WERI-Rb-1 (cell line): ENCODE measurements around the gene DEXI.

Experiments
- DNase-seq: peaks from one replicate; pipeline ENCODE4 v3.0.0-alpha.2; 2020
- H3K27ac ChIP-seq: fragments of 250-450 bp; sonication (Bioruptor Pico); 2 replicates; pipeline ENCODE4 v1.5.1; 2020; ENCODE audit warnings: mild to moderate bottlenecking, moderate library complexity
- H3K27me3 ChIP-seq: fragments of 250-450 bp; sonication (Bioruptor Pico); 2 replicates; pipeline ENCODE4 v1.5.1; 2021; ENCODE audit warnings: mild to moderate bottlenecking, low read depth, moderate library complexity; ENCODE audit not compliant: insufficient read depth, severe bottlenecking
- H3K36me3 ChIP-seq: fragments of 250-450 bp; sonication (Bioruptor Pico); 2 replicates; pipeline ENCODE4 v1.5.1; 2020; ENCODE audit warnings: mild to moderate bottlenecking, moderate library complexity
- H3K4me3 ChIP-seq: 2 replicates; pipeline ENCODE4 v1.5.1; 2011; ENCODE audit warnings: low read depth, mild to moderate bottlenecking, control low read depth, low read length
- H3K9me3 ChIP-seq: fragments of 250-450 bp; sonication (Bioruptor Pico); 2 replicates; pipeline ENCODE4 v1.5.1; 2021; ENCODE audit warnings: mild to moderate bottlenecking, moderate library complexity; ENCODE audit not compliant: severe bottlenecking
- CTCF ChIP-seq: IDR thresholded peaks from 2 replicates; pipeline ENCODE4 v1.5.1; 2011; ENCODE audit warnings: low read depth, mild to moderate bottlenecking, control low read depth, inconsistent platforms, low read length

Gene DEXI

DNA sequence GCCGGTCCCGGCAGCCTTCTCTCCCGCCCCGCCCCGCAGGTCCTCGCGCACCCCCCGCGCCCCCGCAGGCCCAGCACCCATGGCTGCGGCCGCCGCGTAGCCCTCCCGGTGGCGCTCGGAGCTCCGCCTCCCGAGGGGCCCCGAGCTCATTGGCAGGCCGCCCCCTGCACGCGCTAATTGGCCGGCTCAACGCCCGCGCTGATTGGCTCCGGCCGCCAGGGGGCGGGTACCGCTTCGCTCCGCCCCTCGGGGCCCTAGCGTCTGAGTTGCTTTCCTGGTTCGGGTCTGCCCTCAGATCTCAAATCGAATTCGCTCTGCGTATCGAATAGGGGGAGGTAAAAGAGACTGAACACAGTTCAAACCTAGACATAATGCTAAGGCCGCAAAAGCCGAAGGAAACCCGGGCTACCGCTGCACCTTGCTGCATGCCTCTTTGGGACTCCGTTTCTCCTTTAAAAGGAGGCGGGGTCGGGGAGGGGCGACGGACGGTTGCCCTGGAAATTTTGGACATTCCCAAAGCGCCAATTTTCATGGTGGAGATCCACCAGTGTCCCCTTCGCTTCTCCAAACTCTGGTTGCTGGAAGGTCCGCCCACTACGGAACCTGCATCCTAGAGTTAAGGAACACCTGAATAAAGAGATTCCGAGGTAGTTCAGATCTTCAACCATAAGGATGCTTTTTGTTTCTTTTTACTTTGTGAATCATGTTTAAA lies at the start of gene DEXI:
DEXI (minus strand) TSS at position 117 of the 712 bp plus-strand sequence. CDS start 463 bp downstream, outside the sequence.
- Histone ChIP-seq H3K4me3 (peak within 1 kb of the TSS; percentile 61), H3K27me3 (no peaks in the 10 kb centered on the region), H3K36me3 (peaks cover 16% of the 10 kb centered on the region), H3K9me3 (no peaks in the 10 kb centered on the region), H3K27ac (peak within 1 kb of the TSS; percentile 50)
- DNase-seq = peak; percentile 93
- TF ChIP-seq CTCF = no peak

DNA sequence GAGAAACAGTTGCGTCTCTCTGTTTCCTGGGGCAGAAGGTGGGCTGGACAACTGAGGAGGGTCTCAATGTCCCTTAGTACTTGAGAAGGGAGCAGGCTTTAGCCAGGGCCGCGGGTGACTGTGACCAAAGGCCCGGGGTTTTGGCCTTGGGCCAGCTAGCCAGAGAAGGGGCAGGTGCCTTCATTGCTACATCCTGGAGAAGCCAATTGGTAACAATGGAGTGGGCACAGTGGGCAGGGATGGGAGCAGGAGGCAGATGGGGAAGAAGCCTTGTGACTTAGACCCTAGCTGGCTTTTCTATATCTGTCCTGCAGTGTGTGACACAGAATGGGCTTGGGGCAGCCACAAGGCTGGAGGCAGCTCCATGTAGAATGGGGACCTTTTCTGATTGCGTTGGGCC lies 48.1 kb upstream of the DEXI start:
- H3K27ac ChIP-seq = peak overlapping the region; percentile 78
- peaks cover 4% of the 10 kb centered on the region for H3K36me3 ChIP-seq
- no peaks in the 10 kb centered on the region for H3K27me3 ChIP-seq
- no peak for TF ChIP-seq CTCF
- H3K9me3 ChIP-seq = no peaks in the 10 kb centered on the region
- DNase-seq = peak; percentile 15
- peak overlapping the region; percentile 18 for H3K4me3 ChIP-seq

DNA sequence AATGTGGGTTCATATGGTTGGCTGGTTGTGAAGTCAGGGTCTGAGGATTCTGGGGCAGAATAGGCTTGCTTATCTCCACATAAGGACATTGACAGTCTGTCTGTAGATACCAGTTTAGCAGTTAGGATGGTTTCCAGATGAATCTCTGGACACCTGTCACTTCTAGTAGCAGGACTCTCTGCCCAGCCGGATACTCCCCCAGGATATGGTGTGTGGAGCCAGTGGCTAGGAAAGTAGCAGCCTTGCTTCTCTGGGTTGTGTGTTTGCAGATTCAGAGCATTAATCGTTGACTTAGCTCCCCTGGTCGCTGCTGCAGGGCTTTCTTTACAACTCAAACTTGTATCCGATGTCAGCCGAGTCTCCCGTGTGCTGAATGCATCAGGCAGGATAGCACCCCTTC lies 47.3 kb upstream of the DEXI start:
- H3K4me3 ChIP-seq = peak overlapping the region; percentile 18
- no peak for DNase-seq
- no peak; the same call in 1 of the 2 replicates for TF ChIP-seq CTCF
- no peaks in the 10 kb centered on the region for H3K9me3 ChIP-seq
- H3K27ac ChIP-seq = peak overlapping the region; percentile 78
- H3K36me3 ChIP-seq = peaks cover 4% of the 10 kb centered on the region
- no peaks in the 10 kb centered on the region for H3K27me3 ChIP-seq

GRCh38 chr16:10988879-10989278 lies 46.6 kb upstream of the DEXI start:
- Histone ChIP-seq H3K27ac (peak overlapping the region; percentile 78), H3K27me3 (no peaks in the 10 kb centered on the region), H3K36me3 (peaks cover 2% of the 10 kb centered on the region), H3K4me3 (peak overlapping the region; percentile 4; the same call in 1 of the 2 replicates), H3K9me3 (no peaks in the 10 kb centered on the region)
- DNase-seq = no peak
- TF ChIP-seq CTCF = no peak

GRCh38 chr16:10988164-10988803 lies 46.0 kb upstream of the DEXI start:
- H3K27ac ChIP-seq = peak overlapping the region; percentile 78
- no peaks in the 10 kb centered on the region for H3K9me3 ChIP-seq
- DNase-seq = peak; percentile 19
- no peak overlapping the region for H3K4me3 ChIP-seq
- no peaks in the 10 kb centered on the region for H3K27me3 ChIP-seq
- TF ChIP-seq CTCF = peak; percentile 59
- H3K36me3 ChIP-seq = no peaks in the 10 kb centered on the region; the same call in 1 of the 2 replicates
